HCT116 (cell line): ENCODE data around the gene ZFYVE27. TPM values are rescaled to one million over a fixed set of nuclear protein-coding genes. Genes with fewer than 3 reads are reported as not detected.

Experiments
- ATAC-seq: fragments of 200-7000 bp; cut with Tn5 transposase; 2 replicates; pipeline ENCODE4 v1.9.1; 2020; ENCODE audit warnings: mild to moderate bottlenecking, moderate library complexity
- BruUV-seq: library from RNA; stranded (reverse); fragments of 400-500 nt; replicated peaks from 2 replicates; lab custom pipeline; 2021; lab: Mats Ljungman, UMichigan
- CTCF ChIA-PET: fragments of 300-600 bp; sonication (Branson Sonifier 250); formaldehyde crosslinking; loops from one replicate; lab custom pipeline; 2021; ENCODE audit warnings: antibody characterized with exemption; lab: Charles Lee
- POLR2A ChIA-PET: fragments of 300-600, 350-600 bp; sonication (Branson Sonifier 250); formaldehyde crosslinking; loops from one replicate; lab custom pipeline; 2021; ENCODE audit warnings: antibody characterized with exemption; lab: Charles Lee
- RAD21 ChIA-PET, 2 experiments: fragments of 300-600 bp; sonication (Branson Sonifier 250); formaldehyde crosslinking; loops; one replicate each; lab custom pipeline; 2023; ENCODE audit warnings: low total read pairs in 2 of 2; ENCODE audit not compliant: uncharacterized antibody in 2 of 2, unreplicated experiment in 2 of 2, low non-redundant PET in 1 of 2; lab: Charles Lee
- DNase-seq: peaks from one replicate; pipeline ENCODE4 v3.0.0-alpha.2; 2010; ENCODE audit warnings: low read depth, low spot score
- H2AFZ ChIP-seq: fragments of 200-600 bp; shearing (Covaris generic), sonication (generic); 2 replicates; pipeline ENCODE4 v1.6.1; 2017; ENCODE audit warnings: low read depth, mixed run types, mixed read lengths, antibody characterized with exemption, low read length; ENCODE audit not compliant: poor library complexity, severe bottlenecking
- H3K27ac ChIP-seq: 2 replicates; pipeline ENCODE4 v1.5.1; 2012; ENCODE audit warnings: low read depth, low read length
- H3K27me3 ChIP-seq: fragments of 200-600 bp; sonication (generic); 2 replicates; pipeline ENCODE4 v1.6.1; 2016; ENCODE audit warnings: mixed run types, low read length, mixed read lengths; ENCODE audit not compliant: insufficient read depth
- H3K36me3 ChIP-seq, 2 experiments: fragments of 200-500 bp in 1 of 2; fragments of 200-600 bp in 1 of 2; sonication (Bioruptor generic) in 1 of 2; sonication (generic) in 1 of 2; 2 replicates each; pipeline versions ENCODE4 v1.5.1 to v1.6.1; 2014 to 2016; ENCODE audit warnings: low read length in 2 of 2, inconsistent platforms in 1 of 2, mixed read lengths in 1 of 2, mixed run types in 1 of 2; ENCODE audit not compliant: insufficient read depth in 2 of 2, control insufficient read depth in 1 of 2
- H3K4me1 ChIP-seq, 2 experiments: fragments of 200-600 bp in 1 of 2; sonication (generic) in 1 of 2; 2 replicates each; pipeline versions ENCODE4 v1.5.1 to v1.6.1; 2012 to 2017; ENCODE audit warnings: low read length in 2 of 2, inconsistent platforms in 1 of 2, mild to moderate bottlenecking in 1 of 2, mixed read lengths in 1 of 2, mixed run types in 1 of 2, moderate library complexity in 1 of 2; ENCODE audit not compliant: insufficient read depth in 2 of 2, control insufficient read depth in 1 of 2
- H3K4me2 ChIP-seq: fragments of 200-600 bp; sonication (generic); 2 replicates; pipeline ENCODE4 v1.6.1; 2017; ENCODE audit warnings: mixed run types, low read length, mixed read lengths
- H3K4me3 ChIP-seq, 2 experiments: fragments of 200-600 bp in 1 of 2; sonication (generic) in 1 of 2; replicated peaks in 1 of 2; 2 replicates each; pipeline ENCODE4 v1.5.1; 2011 to 2016; ENCODE audit warnings: low read length in 2 of 2, control low read depth in 1 of 2, low read depth in 1 of 2, mild to moderate bottlenecking in 1 of 2, mixed read lengths in 1 of 2, mixed run types in 1 of 2
- H3K79me2 ChIP-seq: fragments of 200-600 bp; sonication (generic); 2 replicates; pipeline ENCODE4 v1.6.1; 2017; ENCODE audit warnings: mild to moderate bottlenecking, mixed run types, low read length, moderate library complexity, mixed read lengths; ENCODE audit not compliant: insufficient read depth
- H3K9ac ChIP-seq: fragments of 200-600 bp; sonication (generic); 2 replicates; pipeline ENCODE4 v1.6.1; 2016; ENCODE audit warnings: low read length, mixed read lengths
- H3K9me2 ChIP-seq: fragments of 200-600 bp; sonication (generic), shearing (Covaris generic); 2 replicates; pipeline ENCODE4 v1.6.1; 2017; ENCODE audit warnings: mixed run types, mild to moderate bottlenecking, moderate library complexity; ENCODE audit not compliant: insufficient read depth
- H3K9me3 ChIP-seq, 2 experiments: fragments of 200-500 bp in 1 of 2; fragments of 200-600 bp in 1 of 2; sonication (Bioruptor generic) in 1 of 2; sonication (generic) in 1 of 2; 2 replicates each; pipeline ENCODE4 v1.6.1; 2014 to 2017; ENCODE audit warnings: low read length in 2 of 2, mixed read lengths in 2 of 2, inconsistent platforms in 1 of 2, low read depth in 1 of 2, mild to moderate bottlenecking in 1 of 2, mixed run types in 1 of 2, moderate library complexity in 1 of 2; ENCODE audit not compliant: control insufficient read depth in 1 of 2, insufficient read depth in 1 of 2
- H4K20me1 ChIP-seq: fragments of 200-600 bp; sonication (generic), shearing (Covaris generic); 2 replicates; pipeline ENCODE4 v1.6.1; 2017; ENCODE audit warnings: mixed run types, mild to moderate bottlenecking, moderate library complexity; ENCODE audit not compliant: insufficient read depth
- CEBPB ChIP-seq: IDR thresholded peaks from 2 replicates; pipeline ENCODE4 v1.6.1; 2012; ENCODE audit warnings: low read depth
- EZH2 ChIP-seq: fragments of 200-600 bp; sonication (generic); IDR thresholded peaks from 2 replicates; pipeline ENCODE4 v1.6.1; 2017; ENCODE audit warnings: antibody characterized with exemption, mixed run types
- FOSL1 ChIP-seq: IDR thresholded peaks from 2 replicates; pipeline ENCODE4 v1.6.1; 2012; ENCODE audit warnings: low read depth
- JUND ChIP-seq: IDR thresholded peaks from 2 replicates; pipeline ENCODE4 v1.6.1; 2012
- POLR2A ChIP-seq: IDR thresholded peaks from 2 replicates; pipeline ENCODE4 v1.7.0; 2011; ENCODE audit warnings: borderline replicate concordance; ENCODE audit not compliant: insufficient read depth, insufficient read length; ENCODE audit errors: extremely low read depth
- POLR2AphosphoS5 ChIP-seq: IDR thresholded peaks from 2 replicates; pipeline ENCODE4 v1.6.1; 2011; ENCODE audit warnings: mild to moderate bottlenecking, low read depth, low read length, moderate library complexity
- SIN3A ChIP-seq: IDR thresholded peaks from 2 replicates; pipeline ENCODE4 v1.6.1; 2012; ENCODE audit warnings: low read depth
- intact Hi-C: fragments of 100-400 bp; cut with micrococcal nuclease; formaldehyde crosslinking; loops from 2 replicates; pipeline ENCODE4 v1.10.0; 2022
- total RNA-seq: library from RNA; stranded (reverse); gene quantifications from one replicate; pipeline ENCODE4 v1.2.1, GENCODE V29; 2021; ENCODE audit not compliant: unreplicated experiment
- TF ChIP-seq, protein P1 (sequence below): IDR thresholded peaks from 2 replicates; pipeline ENCODE4 v1.6.1; 2011; ENCODE audit warnings: mild to moderate bottlenecking, low read length, moderate library complexity; ENCODE audit not compliant: insufficient replicate concordance; ENCODE audit errors: extremely low read depth
- TF ChIP-seq, protein P2 (sequence below): IDR thresholded peaks from 2 replicates; pipeline ENCODE4 v1.6.1; 2012
- TF ChIP-seq, protein P3 (sequence below): IDR thresholded peaks from 2 replicates; pipeline ENCODE4 v1.6.1; 2012

Gene ZFYVE27
- total RNA-seq, 1 experiment from 2014 or later: 28.4 TPM

DNA sequence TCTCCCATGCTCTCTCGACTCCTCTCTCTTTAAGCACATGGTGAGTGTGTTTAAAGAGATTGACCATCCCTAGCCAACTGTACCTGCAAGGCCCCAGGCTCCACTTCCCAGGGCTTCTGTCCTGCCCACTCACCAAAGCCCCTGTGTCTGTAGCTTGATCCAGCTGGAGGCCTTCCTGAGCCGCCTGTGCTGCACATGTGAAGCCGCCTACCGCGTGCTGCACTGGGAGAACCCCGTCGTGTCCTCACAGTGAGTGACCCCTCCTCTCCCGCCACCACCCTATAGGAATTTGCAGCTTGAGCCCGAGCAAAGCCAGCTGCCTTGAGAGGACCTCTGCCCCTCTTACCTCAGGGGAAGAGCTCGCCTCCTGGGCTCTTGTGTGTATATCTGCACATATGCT is 11.2 kb downstream of the ZFYVE27 start:
- Histone ChIP-seq H3K4me1 (no peaks in the 10 kb centered on the region), H4K20me1 (no peaks in the 10 kb centered on the region), H3K27ac (no peak overlapping the region), H2AFZ (no peak overlapping the region), H3K4me3 (no peak overlapping the region), H3K27me3 (no peaks in the 10 kb centered on the region), H3K9me2 (no peaks in the 10 kb centered on the region), H3K79me2 (peaks cover 22% of the 10 kb centered on the region)
- no peak for DNase-seq
- POLR2A ChIA-PET: interaction anchor here (1.1 kb wide), 1 partner anchor 11 kb away, joined by 3 read pairs; the partner anchor contains the start of gene ZFYVE27
- CTCF ChIA-PET: no interaction called here
- TF ChIP-seq, protein P1, sequence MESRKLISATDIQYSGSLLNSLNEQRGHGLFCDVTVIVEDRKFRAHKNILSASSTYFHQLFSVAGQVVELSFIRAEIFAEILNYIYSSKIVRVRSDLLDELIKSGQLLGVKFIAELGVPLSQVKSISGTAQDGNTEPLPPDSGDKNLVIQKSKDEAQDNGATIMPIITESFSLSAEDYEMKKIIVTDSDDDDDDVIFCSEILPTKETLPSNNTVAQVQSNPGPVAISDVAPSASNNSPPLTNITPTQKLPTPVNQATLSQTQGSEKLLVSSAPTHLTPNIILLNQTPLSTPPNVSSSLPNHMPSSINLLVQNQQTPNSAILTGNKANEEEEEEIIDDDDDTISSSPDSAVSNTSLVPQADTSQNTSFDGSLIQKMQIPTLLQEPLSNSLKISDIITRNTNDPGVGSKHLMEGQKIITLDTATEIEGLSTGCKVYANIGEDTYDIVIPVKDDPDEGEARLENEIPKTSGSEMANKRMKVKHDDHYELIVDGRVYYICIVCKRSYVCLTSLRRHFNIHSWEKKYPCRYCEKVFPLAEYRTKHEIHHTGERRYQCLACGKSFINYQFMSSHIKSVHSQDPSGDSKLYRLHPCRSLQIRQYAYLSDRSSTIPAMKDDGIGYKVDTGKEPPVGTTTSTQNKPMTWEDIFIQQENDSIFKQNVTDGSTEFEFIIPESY: no peak
- TF ChIP-seq POLR2AphosphoS5: no peak
- TF ChIP-seq CEBPB: no peak
- no peak for TF ChIP-seq POLR2A
- TF ChIP-seq SIN3A: no peak
- TF ChIP-seq, protein P2, sequence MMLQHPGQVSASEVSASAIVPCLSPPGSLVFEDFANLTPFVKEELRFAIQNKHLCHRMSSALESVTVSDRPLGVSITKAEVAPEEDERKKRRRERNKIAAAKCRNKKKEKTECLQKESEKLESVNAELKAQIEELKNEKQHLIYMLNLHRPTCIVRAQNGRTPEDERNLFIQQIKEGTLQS: no peak
- no peak for TF ChIP-seq FOSL1
- TF ChIP-seq, protein P3, sequence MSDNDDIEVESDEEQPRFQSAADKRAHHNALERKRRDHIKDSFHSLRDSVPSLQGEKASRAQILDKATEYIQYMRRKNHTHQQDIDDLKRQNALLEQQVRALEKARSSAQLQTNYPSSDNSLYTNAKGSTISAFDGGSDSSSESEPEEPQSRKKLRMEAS: no peak
- no peak for TF ChIP-seq EZH2
- TF ChIP-seq JUND: no peak
- TF ChIP-seq, all 23 proteins: peak for 0
- intact Hi-C loops: no loop called here
- no TSS peak for BruUV-seq
- ATAC-seq: no peak
- RAD21 ChIA-PET: no interaction called here
- Histone ChIP-seq H3K4me2 (no peak overlapping the region), H3K9ac (no peak overlapping the region), H3K9me3 (no peaks in the 10 kb centered on the region), H3K36me3 (peaks cover 55 to 73% of the 10 kb centered on the region in 2 experiments)
